HepG2 (cell line): ENCODE results near the gene PSAPL1. TPM values are rescaled to one million over a fixed set of nuclear protein-coding genes. Genes with fewer than 3 reads are reported as not detected.
A peak's percentile ranks its signal among the peaks of the same experiment; 100 is the strongest.

Source experiments
- ATAC-seq: fragments of 200-7000 bp; cut with Tn5 transposase; 3 replicates; pipeline ENCODE4 v1.9.1; 2020; ENCODE audit warnings: mild to moderate bottlenecking, moderate library complexity
- BruUV-seq: library from RNA; stranded (reverse); fragments of 400-500 nt; replicated peaks from 2 replicates; lab custom pipeline; 2021; lab: Mats Ljungman, UMichigan
- CTCF ChIA-PET: fragments of 300-600 bp; formaldehyde crosslinking; extraction: SDS; loops from one replicate; lab custom pipeline; 2021; ENCODE audit warnings: low total read pairs, inconsistent platforms, low intra/inter-chr PET ratio; lab: Yijun Ruan, JAX
- POLR2A ChIA-PET: fragments of 350-600 bp; sonication (Branson Sonifier 250); formaldehyde crosslinking; loops from one replicate; lab custom pipeline; 2020; ENCODE audit warnings: antibody characterized with exemption, inconsistent platforms; lab: Yijun Ruan, JAX
- DNase-seq: peaks from one replicate; pipeline ENCODE4 v3.0.0-alpha.2; 2015; ENCODE audit warnings: low spot score
- FAIRE-seq: peaks from 3 replicates; lab custom pipeline; 2011; peaks lifted over from hg19 to GRCh38; lab: Jason Lieb, UNC
- H2AFZ ChIP-seq: one replicate; pipeline ENCODE4 v1.6.1; 2011; ENCODE audit warnings: low read length, inconsistent platforms
- H3K27ac ChIP-seq: fragments of 300-600 bp; 3 replicates; pipeline ENCODE4 v1.8.0; 2011; ENCODE audit warnings: mixed run types, mild to moderate bottlenecking, mixed read lengths, low read length, inconsistent platforms; ENCODE audit not compliant: insufficient read depth; ENCODE audit errors: extremely low read length
- H3K27me3 ChIP-seq, 2 experiments: fragments of 200-600 bp in 1 of 2; 2 replicates in 1 of 2; 3 replicates in 1 of 2; pipeline versions ENCODE4 v1.6.0 to v1.8.0; 2011; ENCODE audit warnings: low read length in 2 of 2, mild to moderate bottlenecking in 2 of 2, moderate library complexity in 2 of 2, inconsistent platforms in 1 of 2; ENCODE audit not compliant: insufficient read depth in 2 of 2, control insufficient read depth in 1 of 2
- H3K36me3 ChIP-seq, 2 experiments: fragments of 200-600 bp in 1 of 2; replicated peaks in 1 of 2; 2 replicates in 1 of 2; 3 replicates in 1 of 2; pipeline versions ENCODE4 v1.5.1 to v1.8.0; 2011; ENCODE audit warnings: low read length in 2 of 2, inconsistent platforms in 1 of 2; ENCODE audit not compliant: insufficient read depth in 2 of 2, control insufficient read depth in 1 of 2
- H3K4me1 ChIP-seq: 2 replicates; pipeline ENCODE4 v1.5.1; 2012; ENCODE audit warnings: low read length, inconsistent platforms; ENCODE audit not compliant: insufficient read depth
- H3K4me2 ChIP-seq: 2 replicates; pipeline ENCODE4 v1.6.0; 2011; ENCODE audit warnings: low read depth, low read length, inconsistent platforms
- H3K4me3 ChIP-seq, 3 experiments: fragments of 200-600 bp in 1 of 3; sonication (generic), shearing (Covaris generic) in 1 of 3; replicated peaks in 1 of 3; 2 replicates each; pipeline ENCODE4 v1.5.1; 2011 to 2016; ENCODE audit warnings: low read length in 3 of 3, inconsistent platforms in 2 of 3, low read depth in 2 of 3, mild to moderate bottlenecking in 2 of 3, control low read depth in 1 of 3, mixed read lengths in 1 of 3; ENCODE audit not compliant: insufficient read depth in 1 of 3
- H3K79me2 ChIP-seq: one replicate; pipeline ENCODE4 v1.6.1; 2011; ENCODE audit warnings: low read length, inconsistent platforms; ENCODE audit not compliant: insufficient read depth
- H3K9ac ChIP-seq: 2 replicates; pipeline ENCODE4 v1.6.0; 2011; ENCODE audit warnings: mild to moderate bottlenecking, low read depth, low read length, inconsistent platforms; ENCODE audit not compliant: insufficient read depth
- H3K9me3 ChIP-seq: 2 replicates; pipeline ENCODE4 v1.5.1; 2012; ENCODE audit warnings: mild to moderate bottlenecking, low read length
- H4K20me1 ChIP-seq: 2 replicates; pipeline ENCODE4 v1.6.0; 2011; ENCODE audit warnings: inconsistent platforms, mild to moderate bottlenecking, low read length, moderate library complexity; ENCODE audit not compliant: insufficient read depth
- HCFC1 ChIP-seq: fragments of 150-350 bp; IDR thresholded peaks from 2 replicates; pipeline ENCODE4 v1.6.1; 2014; ENCODE audit warnings: low read depth, low read length
- HMGXB3 ChIP-seq: sonication (generic); formaldehyde crosslinking; IDR thresholded peaks from 2 replicates; pipeline ENCODE4 v1.4.0; 2020; ENCODE audit warnings: missing genetic modification reagents, borderline replicate concordance
- MNT ChIP-seq: fragments of 450-650 bp; IDR thresholded peaks from 2 replicates; pipeline ENCODE4 v1.6.1; 2016
- SAFB2 ChIP-seq: sonication (generic); formaldehyde crosslinking; IDR thresholded peaks from 2 replicates; pipeline ENCODE4 v1.5.1; 2020; ENCODE audit warnings: missing genetic modification reagents, low read depth, mild to moderate bottlenecking, borderline replicate concordance
- TFE3 ChIP-seq: IDR thresholded peaks from 2 replicates; pipeline ENCODE4 v1.6.1; 2016
- TRIM24 ChIP-seq: sonication (generic); formaldehyde crosslinking; IDR thresholded peaks from 2 replicates; pipeline ENCODE4 v1.8.0; 2022; ENCODE audit warnings: mild to moderate bottlenecking, missing genetic modification reagents
- ZFP36L1 ChIP-seq: sonication (generic); formaldehyde crosslinking; IDR thresholded peaks from 2 replicates; pipeline ENCODE4 v1.8.0; 2022; ENCODE audit warnings: mild to moderate bottlenecking, missing genetic modification reagents, moderate library complexity
- ZFP90 ChIP-seq: sonication (generic); formaldehyde crosslinking; IDR thresholded peaks from 2 replicates; pipeline ENCODE4 v1.8.0; 2022; ENCODE audit warnings: missing genetic modification reagents, mild to moderate bottlenecking, inconsistent platforms, borderline replicate concordance
- WGBS: methylation state at CpG from one replicate; pipeline ENCODE4 v1.1.6; 2017; ENCODE audit warnings: low lambda C conversion rate; 5-methylcytosine and 5-hydroxymethylcytosine counted together
- in situ Hi-C: cut with HindIII; loops from 2 replicates; pipeline ENCODE4 v1.10.0; 2017; ENCODE audit warnings: low pct_unique_long_range_greater_than_20kb; ENCODE audit not compliant: extremely low pct_ligation_motif_present
- intact Hi-C: fragments of 100-400 bp; cut with micrococcal nuclease; formaldehyde crosslinking; loops from one replicate; pipeline ENCODE4 v1.10.0; 2022; ENCODE audit not compliant: unreplicated experiment
- polyA plus RNA-seq, 8 experiments: library from polyadenylated mRNA; depleted of rRNA in 3 of 8; stranded (reverse) in 7 of 8; unstranded in 1 of 8; fragments of >200 nt; fragmentation: Illumina TruSeq in 4 of 8; extraction: Trizol in 4 of 8; gene quantifications; 2 replicates each; pipeline versions ENCODE4 v1.2.1 to v1.2.3, GENCODE V29; 2011 to 2016; ENCODE audit warnings: low read depth in 4 of 8, missing spikeins in 1 of 8, mixed read lengths in 1 of 8; ENCODE audit not compliant: insufficient read depth in 1 of 8
- total RNA-seq, 5 experiments: library from RNA; depleted of rRNA; stranded (reverse); fragments of >200 nt; fragmentation: Illumina TruSeq; extraction: Trizol; gene quantifications; 2 replicates each; pipeline ENCODE4 v1.2.3, GENCODE V29; 2016; ENCODE audit warnings: low read depth in 1 of 5

PSAPL1 gene
- total and polyA plus RNA-seq, 2 of the 13 experiments (the other 11 are each of a cell fraction or from before 2014, with no cell fraction given): 0.02 to 0.16 TPM

- Histone ChIP-seq H3K36me3 (no peaks in the 10 kb centered on the region), H3K4me3 (no peak overlapping the region), H3K79me2 (no peaks in the 10 kb centered on the region), H3K9me3 (no peaks in the 10 kb centered on the region), H3K27me3 (no peaks in the 10 kb centered on the region; a peak in 1 of 5 replicates), H3K9ac (no peak overlapping the region), H2AFZ (no peak overlapping the region), H4K20me1 (no peaks in the 10 kb centered on the region), H3K4me1 (no peaks in the 10 kb centered on the region), H3K4me2 (no peak overlapping the region), H3K27ac (no peak overlapping the region)
- CTCF ChIA-PET: no interaction called here
- peak; percentile 29; the same call in 1 of the 2 replicates for TF ChIP-seq MNT
- no peak for TF ChIP-seq ZFP36L1
- ATAC-seq (no peak), FAIRE-seq (no peak), DNase-seq (no peak)
- BruUV-seq: no TSS peak
- WGBS: 59% methylated on average over 12 of the region's 14 CpGs
- intact Hi-C loops: no loop called here
- POLR2A ChIA-PET: no interaction called here
- in situ Hi-C loops: no loop called here
Measured at GRCh38 chr4:7416745-7417432, 17.8 kb downstream of the PSAPL1 start.

- 32% methylated on average over 16 of the region's 16 CpGs for WGBS
- Histone ChIP-seq H3K4me1 (no peaks in the 10 kb centered on the region), H3K27ac (no peak overlapping the region), H4K20me1 (no peaks in the 10 kb centered on the region), H3K27me3 (no peaks in the 10 kb centered on the region; a peak in 1 of 5 replicates), H3K4me2 (no peak overlapping the region), H3K4me3 (no peak overlapping the region), H3K9me3 (no peaks in the 10 kb centered on the region), H3K9ac (no peak overlapping the region), H3K36me3 (no peaks in the 10 kb centered on the region), H3K79me2 (no peaks in the 10 kb centered on the region), H2AFZ (no peak overlapping the region)
- intact Hi-C loops (no loop called here), in situ Hi-C loops (no loop called here)
- FAIRE-seq (no peak), ATAC-seq (no peak), DNase-seq (no peak)
- CTCF ChIA-PET: no interaction called here
- no TSS peak for BruUV-seq
- POLR2A ChIA-PET: no interaction called here
- TF ChIP-seq HCFC1 (no peak), SAFB2 (CRISPR knock-in tag) (no peak), TRIM24 (CRISPR knock-in tag) (no peak), TFE3 (CRISPR knock-in tag) (no peak), ZFP90 (CRISPR knock-in tag) (no peak), HMGXB3 (CRISPR knock-in tag) (no peak)
Measured at GRCh38 chr4:7415927-7416686, 18.6 kb downstream of the PSAPL1 start.
